Fibroblast of lung (primary cell): ENCODE measurements around the gene TRIM34. TPM values are rescaled to one million over a fixed set of nuclear protein-coding genes. Genes with fewer than 3 reads are reported as not detected.

Experiments
- DNase-seq, 2 donors: peaks; one replicate each; pipeline versions ENCODE4 v3.0.0 to v3.0.0-alpha.2; 2010; ENCODE audit warnings: low read depth in 2 of 2
- H2AFZ ChIP-seq: 2 replicates; pipeline ENCODE4 v1.5.1; 2012; ENCODE audit warnings: low read length, control low read depth, inconsistent platforms
- H3K27ac ChIP-seq: 2 replicates; pipeline ENCODE4 v1.5.1; 2011; ENCODE audit warnings: low read length, control low read depth; ENCODE audit not compliant: insufficient read depth
- H3K27me3 ChIP-seq: 2 replicates; pipeline ENCODE4 v1.5.1; 2011; ENCODE audit warnings: mild to moderate bottlenecking, low read length; ENCODE audit not compliant: control insufficient read depth, insufficient read depth
- H3K36me3 ChIP-seq: 2 replicates; pipeline ENCODE4 v1.5.1; 2011; ENCODE audit warnings: low read length; ENCODE audit not compliant: control insufficient read depth, insufficient read depth
- H3K4me1 ChIP-seq: 2 replicates; pipeline ENCODE4 v1.5.1; 2011; ENCODE audit warnings: low read length; ENCODE audit not compliant: control insufficient read depth, insufficient read depth; ENCODE audit errors: extremely low read depth
- H3K4me2 ChIP-seq: 2 replicates; pipeline ENCODE4 v1.5.1; 2011; ENCODE audit warnings: low read length, control low read depth; ENCODE audit not compliant: insufficient read depth; ENCODE audit errors: extremely low read depth
- H3K4me3 ChIP-seq, 4 experiments: fragments of 200-600 bp in 1 of 4; sonication (generic) in 1 of 4; replicated peaks in 1 of 4; 2 replicates each; pipeline ENCODE4 v1.5.1; 2011 to 2016; ENCODE audit warnings: low read length in 4 of 4, low read depth in 3 of 4, mild to moderate bottlenecking in 3 of 4, control low read depth in 2 of 4, inconsistent platforms in 1 of 4, mixed read lengths in 1 of 4; ENCODE audit not compliant: insufficient read depth in 1 of 4; ENCODE audit errors: control extremely low read depth in 1 of 4
- H3K79me2 ChIP-seq: 2 replicates; pipeline ENCODE4 v1.5.1; 2012; ENCODE audit warnings: mild to moderate bottlenecking, low read length, inconsistent platforms; ENCODE audit not compliant: control insufficient read depth, insufficient read depth
- H3K9ac ChIP-seq: 2 replicates; pipeline ENCODE4 v1.5.1; 2011; ENCODE audit warnings: mild to moderate bottlenecking, low read length, control low read depth; ENCODE audit not compliant: insufficient read depth
- H3K9me3 ChIP-seq: 2 replicates; pipeline ENCODE4 v1.5.1; 2012; ENCODE audit warnings: low read depth, low read length; ENCODE audit not compliant: control insufficient read depth, insufficient read depth
- H4K20me1 ChIP-seq: 2 replicates; pipeline ENCODE4 v1.5.1; 2011; ENCODE audit warnings: low read length; ENCODE audit not compliant: control insufficient read depth, insufficient read depth; ENCODE audit errors: extremely low read depth
- CTCF ChIP-seq, 2 donors: IDR thresholded peaks in 1 of 2; conservative IDR thresholded peaks in 1 of 2; 1 replicate in 1 of 2; 2 replicates in 1 of 2; pipeline ENCODE4 v1.5.1; 2011 to 2012; ENCODE audit warnings: low read length in 2 of 2, control low read depth in 1 of 2, inconsistent platforms in 1 of 2, low read depth in 1 of 2, mild to moderate bottlenecking in 1 of 2
- EZH2 ChIP-seq: IDR thresholded peaks from 2 replicates; pipeline ENCODE4 v1.5.1; 2012; ENCODE audit warnings: low read length, control low read depth, mild to moderate bottlenecking; ENCODE audit errors: missing control alignments
- polyA plus RNA-seq, 2 donors: library from polyadenylated mRNA; depleted of rRNA in 1 of 2; stranded (reverse) in 1 of 2; unstranded in 1 of 2; fragments of >200 nt; gene quantifications; 2 replicates each; pipeline ENCODE4 v1.2.1, GENCODE V29; 2011 to 2012; ENCODE audit warnings: missing spikeins in 1 of 2
- total RNA-seq: library from RNA; depleted of rRNA; stranded (reverse); fragments of >200 nt; gene quantifications from 2 replicates; pipeline ENCODE4 v1.2.1, GENCODE V29; 2014

TRIM34 gene
- total and polyA plus RNA-seq, 2 donors (not counting 1 experiment from before 2014, with no cell fraction given), result 17.8 to 18.5 TPM

- Histone ChIP-seq H3K36me3 (peaks cover 1% of the 10 kb centered on the region), H3K79me2 (no peaks in the 10 kb centered on the region), H3K4me2 (no peak overlapping the region), H3K9me3 (no peaks in the 10 kb centered on the region), H3K4me1 (no peaks in the 10 kb centered on the region), H4K20me1 (no peaks in the 10 kb centered on the region), H2AFZ (no peak overlapping the region), H3K27me3 (no peaks in the 10 kb centered on the region), H3K27ac (no peak overlapping the region), H3K9ac (no peak overlapping the region), H3K4me3 (no peak overlapping the region)
- DNase-seq, result no peak
- TF ChIP-seq CTCF (conservative IDR thresholded peaks at IDR 0.05 in 1 of 2, IDR thresholded peaks at IDR 0.05 in 1 of 2; ENCODE audit: low read depth in 1 of 2, low read length in 2 of 2) (no peak), EZH2 (no peak)
These were observed 41.1 kb downstream of the TRIM34 start for GRCh38 chr11:5665746-5666401.

GRCh38 chr11:5666402-5666793 lies 41.6 kb downstream of the TRIM34 start:
- H3K36me3 ChIP-seq, result peaks cover 1% of the 10 kb centered on the region
- peak in 1 of 2 donors; percentile 46 for DNase-seq
- no peaks in the 10 kb centered on the region for H3K79me2 ChIP-seq
- no peak overlapping the region for H3K27ac ChIP-seq
- H3K9me3 ChIP-seq, result no peaks in the 10 kb centered on the region
- no peaks in the 10 kb centered on the region for H3K4me1 ChIP-seq
- no peak for TF ChIP-seq EZH2
- no peak for TF ChIP-seq CTCF (conservative IDR thresholded peaks at IDR 0.05 in 1 of 2, IDR thresholded peaks at IDR 0.05 in 1 of 2; ENCODE audit: low read depth in 1 of 2, low read length in 2 of 2)
- H3K4me3 ChIP-seq, result no peak overlapping the region
- H3K4me2 ChIP-seq, result no peak overlapping the region
- H4K20me1 ChIP-seq, result no peaks in the 10 kb centered on the region
- H3K9ac ChIP-seq, result no peak overlapping the region
- H3K27me3 ChIP-seq, result no peaks in the 10 kb centered on the region
- no peak overlapping the region for H2AFZ ChIP-seq

GRCh38 chr11:5671831-5672230 lies 47.0 kb downstream of the TRIM34 start:
- Histone ChIP-seq H4K20me1 (no peaks in the 10 kb centered on the region), H3K36me3 (peaks cover 1% of the 10 kb centered on the region), H3K9me3 (no peaks in the 10 kb centered on the region), H3K4me1 (no peaks in the 10 kb centered on the region), H3K4me2 (no peak overlapping the region), H2AFZ (no peak overlapping the region), H3K79me2 (peaks cover 2% of the 10 kb centered on the region), H3K9ac (no peak overlapping the region), H3K27ac (no peak overlapping the region), H3K4me3 (no peak overlapping the region), H3K27me3 (no peaks in the 10 kb centered on the region)
- TF ChIP-seq EZH2, result no peak
- no peak for TF ChIP-seq CTCF (conservative IDR thresholded peaks at IDR 0.05 in 1 of 2, IDR thresholded peaks at IDR 0.05 in 1 of 2; ENCODE audit: low read depth in 1 of 2, low read length in 2 of 2)
- peak in 1 of 2 donors; percentile 13 for DNase-seq
